ENCODE data around the gene BICRA. TPM values are rescaled to one million over a fixed set of nuclear protein-coding genes. Genes with fewer than 3 reads are reported as not detected.

Gene BICRA
- polyA plus RNA-seq, 1 of the 3 experiments (the other 2 are of a cell fraction), result 1.4 TPM

- Histone ChIP-seq H3K4me2 (no peak overlapping the region), H3K79me2 (ENCODE audit: insufficient read depth) (peaks cover 94% of the 10 kb centered on the region), H3K4me1 (ENCODE audit: control insufficient read depth in 1 of 2, insufficient read depth in 2 of 2, low read depth in 1 of 2, low read length in 1 of 2) (peaks cover 0 to 5% of the 10 kb centered on the region in 2 experiments; a peak in 1 of 4 replicates), H3K27me3 (ENCODE audit: insufficient read depth) (no peaks in the 10 kb centered on the region), H2AFZ (ENCODE audit: low read depth) (no peak overlapping the region), H3K4me3 (ENCODE audit: low read depth in 2 of 2, low read length in 1 of 2) (no peak overlapping the region), H3F3A (replicated peaks; ENCODE audit: insufficient read depth) (no peaks in the 10 kb centered on the region), H3K9ac (no peak overlapping the region), H3K9me2 (no peaks in the 10 kb centered on the region), H3K9me3 (no peaks in the 10 kb centered on the region), H3K36me3 (replicated peaks in 1 of 2; ENCODE audit: control insufficient read depth in 1 of 2, insufficient read depth in 2 of 2, low read length in 1 of 2) (no peaks in the 10 kb centered on the region), H4K20me1 (ENCODE audit: insufficient read depth) (peaks cover 91% of the 10 kb centered on the region), H3K27ac (ENCODE audit: low read depth in 2 of 2, low read length in 1 of 2) (no peak overlapping the region)
- DNase-seq, result no peak
- TF ChIP-seq FOXM1 (IDR thresholded peaks at IDR 0.05; ENCODE audit: low read depth) (no peak), NFIC (IDR thresholded peaks at IDR 0.05; ENCODE audit: borderline replicate concordance) (no peak), TEAD4 (IDR thresholded peaks at IDR 0.05; ENCODE audit: borderline replicate concordance, insufficient read depth) (no peak)
- ChIA-PET POLR2A (no interaction called here), CTCF (interaction anchor here (0.6 to 1.1 kb wide), 2 partner anchors 116 to 195 kb away, joined by 3 to 4 read pairs; no protein-coding TSS in a partner anchor)
- 96% methylated on average over 18 of the region's 18 CpGs for WGBS (ENCODE audit: low lambda C conversion rate)
Measured at GRCh38 chr19:47631681-47632446, 22.9 kb downstream of the BICRA start.

DNA sequence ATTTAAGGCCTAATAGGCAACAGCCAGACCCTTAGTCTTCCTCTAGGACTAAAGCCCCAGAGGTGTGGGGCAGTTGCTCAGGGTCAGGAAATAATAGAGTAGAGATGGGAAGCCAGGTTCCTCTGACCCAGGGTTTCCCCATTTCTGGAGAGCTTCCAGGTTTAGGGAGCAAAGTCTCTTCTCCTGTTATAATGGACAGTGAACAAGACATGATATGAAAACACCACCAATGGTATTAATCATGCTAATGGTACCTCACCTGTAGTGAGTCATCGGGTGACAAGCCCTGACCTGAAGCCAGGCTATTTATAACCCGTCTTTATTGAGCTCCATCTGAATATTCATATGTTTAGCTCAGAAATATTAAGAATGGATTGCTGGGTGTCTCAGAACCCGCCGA is 24.6 kb downstream of the BICRA start:
- no peaks in the 10 kb centered on the region for H3K36me3 ChIP-seq (replicated peaks in 1 of 2; ENCODE audit: control insufficient read depth in 1 of 2, insufficient read depth in 2 of 2, low read length in 1 of 2)
- CTCF ChIA-PET, result no interaction called here
- H3K4me3 ChIP-seq (ENCODE audit: low read depth in 2 of 2, low read length in 1 of 2), result no peak overlapping the region
- H2AFZ ChIP-seq (ENCODE audit: low read depth), result no peak overlapping the region
- no peaks in the 10 kb centered on the region for H3K9me2 ChIP-seq
- H3F3A ChIP-seq (replicated peaks; ENCODE audit: insufficient read depth), result no peaks in the 10 kb centered on the region
- no peaks in the 10 kb centered on the region for H3K27me3 ChIP-seq (ENCODE audit: insufficient read depth)
- TF ChIP-seq SIN3A (IDR thresholded peaks at IDR 0.05; ENCODE audit: borderline replicate concordance, low read depth, low read length), result no peak
- TF ChIP-seq, protein P1, sequence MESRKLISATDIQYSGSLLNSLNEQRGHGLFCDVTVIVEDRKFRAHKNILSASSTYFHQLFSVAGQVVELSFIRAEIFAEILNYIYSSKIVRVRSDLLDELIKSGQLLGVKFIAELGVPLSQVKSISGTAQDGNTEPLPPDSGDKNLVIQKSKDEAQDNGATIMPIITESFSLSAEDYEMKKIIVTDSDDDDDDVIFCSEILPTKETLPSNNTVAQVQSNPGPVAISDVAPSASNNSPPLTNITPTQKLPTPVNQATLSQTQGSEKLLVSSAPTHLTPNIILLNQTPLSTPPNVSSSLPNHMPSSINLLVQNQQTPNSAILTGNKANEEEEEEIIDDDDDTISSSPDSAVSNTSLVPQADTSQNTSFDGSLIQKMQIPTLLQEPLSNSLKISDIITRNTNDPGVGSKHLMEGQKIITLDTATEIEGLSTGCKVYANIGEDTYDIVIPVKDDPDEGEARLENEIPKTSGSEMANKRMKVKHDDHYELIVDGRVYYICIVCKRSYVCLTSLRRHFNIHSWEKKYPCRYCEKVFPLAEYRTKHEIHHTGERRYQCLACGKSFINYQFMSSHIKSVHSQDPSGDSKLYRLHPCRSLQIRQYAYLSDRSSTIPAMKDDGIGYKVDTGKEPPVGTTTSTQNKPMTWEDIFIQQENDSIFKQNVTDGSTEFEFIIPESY (IDR thresholded peaks at IDR 0.05; ENCODE audit: borderline replicate concordance, low read depth), result no peak
- TF ChIP-seq FOXM1 (IDR thresholded peaks at IDR 0.05; ENCODE audit: low read depth), result no peak
- TF ChIP-seq PBX3 (IDR thresholded peaks at IDR 0.05), result no peak
- TF ChIP-seq NRF1 (IDR thresholded peaks at IDR 0.05; ENCODE audit: low read depth, low read length), result no peak
- TF ChIP-seq CHD2 (IDR thresholded peaks at IDR 0.05; ENCODE audit: low read length, partially characterized antibody), result no peak
- TF ChIP-seq EZH2phosphoT487 (IDR thresholded peaks at IDR 0.05; ENCODE audit: borderline replicate concordance, low read depth), result no peak
- TF ChIP-seq USF1 (IDR thresholded peaks at IDR 0.05; ENCODE audit: borderline replicate concordance, low read depth), result no peak
- no peak for TF ChIP-seq POLR2AphosphoS5 (IDR thresholded peaks at IDR 0.05; ENCODE audit: low read depth, low read length)
- H3K27ac ChIP-seq (ENCODE audit: low read depth in 2 of 2, low read length in 1 of 2), result no peak overlapping the region
- DNase-seq, result no peak
- H4K20me1 ChIP-seq (ENCODE audit: insufficient read depth), result peaks cover 88% of the 10 kb centered on the region
- no peaks in the 10 kb centered on the region for H3K9me3 ChIP-seq
- H3K9ac ChIP-seq, result no peak overlapping the region
- H3K4me2 ChIP-seq, result no peak overlapping the region
- 86% methylated on average over 4 of the region's 4 CpGs for WGBS (ENCODE audit: low lambda C conversion rate)
- H3K4me1 ChIP-seq (ENCODE audit: control insufficient read depth in 1 of 2, insufficient read depth in 2 of 2, low read depth in 1 of 2, low read length in 1 of 2), result peaks cover 0 to 5% of the 10 kb centered on the region in 2 experiments; a peak in 2 of 4 replicates
- H3K79me2 ChIP-seq (ENCODE audit: insufficient read depth), result peaks cover 89% of the 10 kb centered on the region
- POLR2A ChIA-PET, result no interaction called here

All from SK-N-SH (cell line).